ENCODE results near the gene DAPK3. TPM values are rescaled to one million over a fixed set of nuclear protein-coding genes. Genes with fewer than 3 reads are reported as not detected.
"Not testable (repeated sequence)": the region's sequence is repeated elsewhere in the genome, so short reads cannot be mapped to it uniquely, and the experiment has no call there.

DAPK3 gene
- total RNA-seq, 4 donors from 2014 or later: 54.6 to 89.0 (median 82.3) TPM

GRCh38 chr19:3969435-3970312 is 1.2 kb downstream of the DAPK3 start:
- peak overlapping the region; percentile 86 to 97 (median 96) for H3K4me3 ChIP-seq
- peaks cover 0 to 5% (median 0%) of the 10 kb centered on the region in 4 donors for H3K36me3 ChIP-seq
- TF ChIP-seq POLR2A (IDR thresholded peaks at IDR 0.05): peak; percentile 37
- TF ChIP-seq EP300 (IDR thresholded peaks at IDR 0.05; ENCODE audit: low read depth): no peak
- peak in 2 of 3 donors; percentile 38 to 49 for TF ChIP-seq POLR2AphosphoS5 (IDR thresholded peaks at IDR 0.05)
- TF ChIP-seq, protein P1, sequence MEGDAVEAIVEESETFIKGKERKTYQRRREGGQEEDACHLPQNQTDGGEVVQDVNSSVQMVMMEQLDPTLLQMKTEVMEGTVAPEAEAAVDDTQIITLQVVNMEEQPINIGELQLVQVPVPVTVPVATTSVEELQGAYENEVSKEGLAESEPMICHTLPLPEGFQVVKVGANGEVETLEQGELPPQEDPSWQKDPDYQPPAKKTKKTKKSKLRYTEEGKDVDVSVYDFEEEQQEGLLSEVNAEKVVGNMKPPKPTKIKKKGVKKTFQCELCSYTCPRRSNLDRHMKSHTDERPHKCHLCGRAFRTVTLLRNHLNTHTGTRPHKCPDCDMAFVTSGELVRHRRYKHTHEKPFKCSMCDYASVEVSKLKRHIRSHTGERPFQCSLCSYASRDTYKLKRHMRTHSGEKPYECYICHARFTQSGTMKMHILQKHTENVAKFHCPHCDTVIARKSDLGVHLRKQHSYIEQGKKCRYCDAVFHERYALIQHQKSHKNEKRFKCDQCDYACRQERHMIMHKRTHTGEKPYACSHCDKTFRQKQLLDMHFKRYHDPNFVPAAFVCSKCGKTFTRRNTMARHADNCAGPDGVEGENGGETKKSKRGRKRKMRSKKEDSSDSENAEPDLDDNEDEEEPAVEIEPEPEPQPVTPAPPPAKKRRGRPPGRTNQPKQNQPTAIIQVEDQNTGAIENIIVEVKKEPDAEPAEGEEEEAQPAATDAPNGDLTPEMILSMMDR (IDR thresholded peaks at IDR 0.05): peak in 1 of 5 experiments; percentile 12
- peak overlapping the region; percentile 96 to 99 (median 98) for H3K27ac ChIP-seq
- in situ Hi-C loops (cut with MboI; ENCODE audit: low pct_ligation_motif_present in 1 of 4, low pct_unique_long_range_greater_than_20kb in 1 of 4, low sequenced_read_pairs in 3 of 4) (no loop called here), intact Hi-C loops (cut with DNase I; ENCODE audit: low total_unique reads) (no loop called here)
- DNase-seq: no peak
- WGBS, 2 donors (ENCODE audit: low coverage in 1 of 2): 42 to 49% methylated on average over 8 to 23 of the region's 23 CpGs
- no peaks in the 10 kb centered on the region for H3K27me3 ChIP-seq
- H3K4me1 ChIP-seq: peaks cover 41 to 60% (median 55%) of the 10 kb centered on the region in 4 donors
- H3K9me3 ChIP-seq: no peaks in the 10 kb centered on the region

DNA sequence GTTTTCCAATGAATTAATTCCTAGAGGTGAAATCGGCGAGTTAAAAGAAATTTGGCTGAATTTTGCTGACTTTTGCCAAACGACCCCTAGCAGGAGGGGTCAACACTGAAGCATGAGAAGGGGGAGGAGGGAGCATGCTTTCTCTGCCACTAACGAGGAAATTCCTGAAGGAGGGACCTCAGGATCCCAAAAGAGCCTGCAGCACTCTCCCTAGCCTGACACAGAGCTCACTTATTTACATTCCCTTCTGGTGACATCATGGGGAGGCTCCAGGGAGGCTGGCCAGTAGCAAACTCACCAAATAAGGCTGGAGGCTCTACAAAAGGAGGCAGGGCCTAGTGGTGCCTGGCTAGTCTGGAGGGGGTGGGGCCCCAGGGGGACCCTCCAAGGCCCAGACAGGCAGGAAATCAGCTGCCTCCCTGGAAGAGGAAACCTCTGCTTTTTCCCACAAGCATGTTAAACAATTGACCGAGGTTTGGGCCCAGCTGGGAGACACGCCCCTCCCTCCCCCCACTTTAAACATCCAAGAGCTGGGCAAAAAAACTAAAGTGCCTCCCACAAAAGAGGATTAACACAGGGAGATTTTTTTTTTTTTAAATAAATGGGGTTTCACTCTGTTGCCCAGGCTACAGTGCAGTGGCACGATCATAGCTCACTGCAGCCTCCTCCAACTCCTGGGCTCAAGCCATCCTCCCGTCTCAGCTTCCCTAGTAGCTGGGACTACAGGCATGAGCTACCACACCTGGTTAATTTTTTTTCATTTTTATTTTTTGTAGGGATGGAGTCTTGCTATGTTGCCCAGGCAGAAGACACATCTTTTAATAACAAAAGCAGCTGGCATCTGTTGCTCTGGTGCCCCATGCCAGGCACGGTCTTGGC is 2.1 kb downstream of the DAPK3 start:
- Histone ChIP-seq H3K9me3 (no peaks in the 10 kb centered on the region), H3K27ac (peak overlapping the region; percentile 96 to 99 (median 98)), H3K4me1 (peaks cover 41 to 60% (median 55%) of the 10 kb centered on the region in 4 donors), H3K4me3 (peak overlapping the region in 2 of 4 donors; percentile 86 to 97), H3K27me3 (no peaks in the 10 kb centered on the region), H3K36me3 (peaks cover 0 to 12% (median 4%) of the 10 kb centered on the region in 4 donors)
- intact Hi-C loops (cut with DNase I; ENCODE audit: low total_unique reads): no loop called here
- TF ChIP-seq, protein P1 (IDR thresholded peaks at IDR 0.05): no peak
- peak; percentile 81 for TF ChIP-seq EP300 (IDR thresholded peaks at IDR 0.05; ENCODE audit: low read depth)
- no peak for TF ChIP-seq POLR2A (IDR thresholded peaks at IDR 0.05)
- TF ChIP-seq POLR2AphosphoS5 (IDR thresholded peaks at IDR 0.05): peak; percentile 74 to 77 (median 74)
- WGBS, 2 donors (ENCODE audit: low coverage in 1 of 2): 38 to 41% methylated on average over 5 to 9 of the region's 9 CpGs
- in situ Hi-C loops (cut with MboI; ENCODE audit: low pct_ligation_motif_present in 1 of 4, low pct_unique_long_range_greater_than_20kb in 1 of 4, low sequenced_read_pairs in 3 of 4): no loop called here
- DNase-seq: peak; percentile 79

GRCh38 chr19:3967983-3968382 is 2.9 kb downstream of the DAPK3 start:
- 90 to 95% methylated on average over 7 to 12 of the region's 12 CpGs for WGBS, 2 donors (ENCODE audit: low coverage in 1 of 2)
- Histone ChIP-seq H3K27ac (peak overlapping the region; percentile 96 to 99 (median 98)), H3K4me1 (peaks cover 41 to 60% (median 55%) of the 10 kb centered on the region in 4 donors), H3K36me3 (peaks cover 0 to 20% (median 8%) of the 10 kb centered on the region in 4 donors)
- H3K9me3 ChIP-seq; DNase-seq; H3K4me3 ChIP-seq; in situ Hi-C loops (cut with MboI; ENCODE audit: low pct_ligation_motif_present in 1 of 4, low pct_unique_long_range_greater_than_20kb in 1 of 4, low sequenced_read_pairs in 3 of 4); H3K27me3 ChIP-seq; intact Hi-C loops (cut with DNase I; ENCODE audit: low total_unique reads): not testable (repeated sequence)

DNA sequence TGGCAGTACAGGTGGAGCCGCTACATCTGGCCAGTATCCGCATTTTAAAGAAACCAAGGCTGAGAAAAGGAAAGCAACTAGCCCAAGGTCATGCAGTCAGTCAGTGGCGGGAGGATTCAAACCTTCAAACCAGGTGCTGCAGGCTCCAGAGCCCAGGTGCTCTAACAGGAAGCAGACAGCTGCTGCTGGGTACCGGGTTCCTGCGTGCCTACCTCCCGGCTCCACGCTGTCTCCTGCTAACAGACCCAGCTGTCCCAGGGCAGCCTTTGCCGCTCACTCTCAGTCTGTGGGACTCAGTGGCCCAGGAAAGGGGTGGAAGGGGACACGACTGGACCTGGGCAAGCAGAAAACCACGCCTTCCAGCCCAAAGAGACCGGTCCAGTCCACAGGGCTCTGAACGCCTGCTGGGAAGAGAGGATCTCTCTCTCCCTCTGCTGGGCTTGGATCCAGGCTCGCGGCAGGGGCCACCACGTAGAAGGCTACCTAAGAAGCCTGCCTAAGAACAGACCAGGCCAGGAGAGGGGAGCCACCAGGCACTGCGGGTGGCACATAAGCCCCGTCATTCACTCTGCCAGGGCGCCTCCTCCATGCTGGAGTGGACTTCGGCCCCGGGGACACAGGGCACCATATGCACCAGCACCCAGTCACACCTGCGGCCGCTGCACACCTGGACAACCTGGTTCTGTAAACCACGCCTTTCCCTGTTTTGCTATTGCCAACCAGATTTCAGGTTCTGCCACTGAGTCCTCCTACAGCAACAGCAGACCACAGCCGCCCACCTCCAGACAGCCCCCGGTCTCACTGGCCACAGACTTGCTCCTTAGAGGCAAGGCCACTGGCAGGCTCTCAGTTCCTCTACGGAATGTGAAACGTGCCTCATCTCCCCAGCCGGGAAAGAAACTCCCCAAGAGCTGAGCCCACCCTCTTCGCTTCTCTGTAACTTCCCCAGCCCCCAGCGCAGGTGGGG is 4.6 kb downstream of the DAPK3 start:
- Histone ChIP-seq H3K4me3 (peak overlapping the region in 1 of 4 donors; percentile 31), H3K27ac (peak overlapping the region; percentile 96 to 99 (median 98)), H3K36me3 (peaks cover 0 to 35% (median 16%) of the 10 kb centered on the region in 4 donors), H3K9me3 (no peaks in the 10 kb centered on the region), H3K27me3 (no peaks in the 10 kb centered on the region), H3K4me1 (peaks cover 41 to 54% (median 50%) of the 10 kb centered on the region in 4 donors)
- in situ Hi-C loops (cut with MboI; ENCODE audit: low pct_ligation_motif_present in 1 of 4, low pct_unique_long_range_greater_than_20kb in 1 of 4, low sequenced_read_pairs in 3 of 4): no loop called here
- 44 to 80% methylated on average over 3 to 30 of the region's 30 CpGs for WGBS, 2 donors (ENCODE audit: low coverage in 1 of 2)
- DNase-seq: peak; percentile 89
- TF ChIP-seq EP300 (IDR thresholded peaks at IDR 0.05; ENCODE audit: low read depth): no peak
- peak; percentile 29 to 70 (median 51) for TF ChIP-seq POLR2AphosphoS5 (IDR thresholded peaks at IDR 0.05)
- intact Hi-C loops (cut with DNase I; ENCODE audit: low total_unique reads): no loop called here

Measured in transverse colon (tissue), 4 donors.